ENCODE results near the gene GRK6. TPM values are rescaled to one million over a fixed set of nuclear protein-coding genes. Genes with fewer than 3 reads are reported as not detected.
A peak's percentile ranks its signal among the peaks of the same experiment; 100 is the strongest.

GRK6 gene
- total and polyA plus RNA-seq, 12 donors = 6.7 to 22.9 (median 15.2) TPM

DNA sequence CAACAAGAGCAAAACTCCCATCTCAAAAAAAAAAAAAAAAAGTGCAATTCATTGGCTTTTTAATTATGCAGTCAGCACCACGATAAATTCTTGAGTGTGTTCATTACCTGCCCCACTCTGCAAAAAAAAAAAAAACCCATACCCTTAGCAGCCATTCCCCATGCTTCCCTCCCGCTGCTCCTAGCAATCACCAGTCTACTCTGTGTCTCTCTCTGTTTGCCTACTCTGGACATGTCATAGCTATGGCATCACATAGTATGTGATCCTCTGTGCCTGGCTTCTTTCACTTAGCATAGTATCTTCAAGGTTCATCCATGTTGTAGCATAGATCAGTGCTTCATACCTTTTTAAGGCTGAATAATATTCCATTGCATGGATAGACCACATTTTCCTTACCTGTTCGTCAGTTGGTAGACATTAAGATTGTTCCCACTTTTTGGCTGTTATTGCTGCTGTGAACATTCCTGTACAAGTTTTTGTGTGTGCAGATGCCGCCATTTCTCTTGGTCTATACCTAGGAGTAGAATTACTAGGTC is 13.1 kb downstream of the GRK6 start:
- WGBS, 2 donors = 99 to 100% methylated on average over 4 of the region's 4 CpGs
- no peak for ATAC-seq

DNA sequence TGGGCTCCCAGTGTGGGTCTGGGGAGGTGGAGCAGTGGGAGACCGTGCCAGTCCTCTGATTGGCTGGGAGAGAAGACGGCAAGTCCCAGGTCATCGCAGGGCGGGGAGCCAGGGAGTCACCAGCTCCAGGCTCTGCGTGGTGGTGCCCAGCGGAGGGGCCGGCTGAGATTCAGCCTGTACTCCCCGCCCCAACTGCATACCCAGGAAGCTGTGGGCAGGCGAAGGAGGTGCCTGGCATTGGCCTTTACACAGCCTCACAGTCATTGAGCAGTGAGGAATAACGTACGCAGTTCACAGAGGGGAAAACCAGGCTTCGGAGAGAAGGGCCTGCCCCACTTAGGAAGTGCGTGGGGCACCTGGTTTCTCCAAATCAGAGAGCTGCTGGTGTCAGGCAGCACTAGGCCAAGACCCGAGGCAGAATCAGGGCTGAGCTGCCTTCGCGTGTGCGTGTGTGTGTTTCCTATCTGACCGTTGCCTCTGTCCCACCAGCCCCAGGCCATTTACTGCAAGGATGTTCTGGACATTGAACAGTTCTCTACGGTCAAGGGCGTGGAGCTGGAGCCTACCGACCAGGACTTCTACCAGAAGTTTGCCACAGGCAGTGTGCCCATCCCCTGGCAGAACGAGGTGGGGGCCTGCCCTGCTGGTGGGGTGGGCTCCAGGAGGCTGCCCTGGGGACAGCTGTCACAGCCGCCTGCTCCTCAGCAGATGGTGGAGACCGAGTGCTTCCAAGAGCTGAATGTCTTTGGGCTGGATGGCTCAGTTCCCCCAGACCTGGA is 13.9 kb downstream of the GRK6 start:
- H3K27me3 ChIP-seq = peaks cover 0 to under 1% (median 0%) of the 10 kb centered on the region in 7 donors
- intact Hi-C loops (cut with DNase I) = no loop called here
- no peaks in the 10 kb centered on the region for H3K9me3 ChIP-seq
- H3K36me3 ChIP-seq = peaks cover 0 to 77% (median 12%) of the 10 kb centered on the region in 9 donors
- H3K4me1 ChIP-seq = peaks cover 0 to 7% (median 0%) of the 10 kb centered on the region in 9 donors
- ATAC-seq (no peak), DNase-seq (no peak)
- peak overlapping the region in 1 of 10 donors; percentile 0 for H3K27ac ChIP-seq
- no peak overlapping the region for H3K4me3 ChIP-seq
- TF ChIP-seq, protein P1, sequence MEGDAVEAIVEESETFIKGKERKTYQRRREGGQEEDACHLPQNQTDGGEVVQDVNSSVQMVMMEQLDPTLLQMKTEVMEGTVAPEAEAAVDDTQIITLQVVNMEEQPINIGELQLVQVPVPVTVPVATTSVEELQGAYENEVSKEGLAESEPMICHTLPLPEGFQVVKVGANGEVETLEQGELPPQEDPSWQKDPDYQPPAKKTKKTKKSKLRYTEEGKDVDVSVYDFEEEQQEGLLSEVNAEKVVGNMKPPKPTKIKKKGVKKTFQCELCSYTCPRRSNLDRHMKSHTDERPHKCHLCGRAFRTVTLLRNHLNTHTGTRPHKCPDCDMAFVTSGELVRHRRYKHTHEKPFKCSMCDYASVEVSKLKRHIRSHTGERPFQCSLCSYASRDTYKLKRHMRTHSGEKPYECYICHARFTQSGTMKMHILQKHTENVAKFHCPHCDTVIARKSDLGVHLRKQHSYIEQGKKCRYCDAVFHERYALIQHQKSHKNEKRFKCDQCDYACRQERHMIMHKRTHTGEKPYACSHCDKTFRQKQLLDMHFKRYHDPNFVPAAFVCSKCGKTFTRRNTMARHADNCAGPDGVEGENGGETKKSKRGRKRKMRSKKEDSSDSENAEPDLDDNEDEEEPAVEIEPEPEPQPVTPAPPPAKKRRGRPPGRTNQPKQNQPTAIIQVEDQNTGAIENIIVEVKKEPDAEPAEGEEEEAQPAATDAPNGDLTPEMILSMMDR (IDR thresholded peaks at IDR 0.05) = no peak
- 90 to 94% methylated on average over 24 of the region's 24 CpGs for WGBS, 2 donors

More for the DNA sequence above, 13.1 kb downstream of the GRK6 start:
- intact Hi-C loops (cut with DNase I) = no loop called here
- Histone ChIP-seq H3K4me1 (no peaks in the 10 kb centered on the region), H3K27ac (no peak overlapping the region), H3K27me3 (no peaks in the 10 kb centered on the region), H3K9me3 (no peaks in the 10 kb centered on the region), H3K36me3 (peaks cover 0 to 85% (median 20%) of the 10 kb centered on the region in 9 donors), H3K4me3 (no peak overlapping the region)
- DNase-seq = no peak
- TF ChIP-seq, protein P1 (IDR thresholded peaks at IDR 0.05) = no peak

DNA sequence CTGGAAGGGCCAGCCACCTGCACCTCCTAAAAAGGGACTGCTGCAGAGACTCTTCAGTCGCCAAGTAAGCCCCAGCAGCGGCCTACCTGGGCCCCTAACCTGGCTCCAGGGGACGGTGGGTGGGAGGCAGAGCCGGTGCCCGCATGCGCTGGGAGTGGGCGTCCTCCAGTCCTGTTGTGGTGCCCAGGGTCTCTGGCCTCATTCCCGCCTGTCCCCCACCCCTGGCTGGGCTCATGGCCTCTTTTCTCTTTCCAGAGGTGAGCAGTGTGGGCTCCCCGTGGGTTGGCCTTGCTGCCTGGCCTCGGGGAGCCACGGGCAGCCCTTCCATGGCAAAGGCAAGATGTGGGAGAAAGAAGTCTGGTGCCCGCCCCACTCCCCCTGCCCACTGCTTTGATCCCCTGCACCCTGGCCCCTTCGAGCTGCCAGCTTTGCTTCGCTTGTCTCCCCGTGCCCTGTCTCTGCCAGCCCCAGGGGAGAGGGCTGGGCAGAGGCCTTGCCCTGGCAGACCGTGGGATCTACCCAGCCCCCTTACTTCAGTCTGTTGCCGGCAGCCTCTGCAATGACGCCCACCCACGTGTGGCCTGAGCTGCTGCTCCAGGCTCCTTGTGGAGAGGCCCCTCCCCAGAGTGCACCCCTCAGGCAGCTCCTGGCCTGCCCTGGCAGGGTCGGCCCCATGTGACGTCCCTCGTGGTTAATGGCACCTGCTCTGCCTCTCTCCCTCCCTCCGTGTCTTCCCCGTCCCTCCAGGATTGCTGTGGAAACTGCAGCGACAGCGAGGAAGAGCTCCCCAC is 14.7 kb downstream of the GRK6 start:
- WGBS, 2 donors = 91 to 92% methylated on average over 26 of the region's 26 CpGs

More for the DNA sequence above, 14.7 kb downstream of the GRK6 start:
- no peak for DNase-seq
- no peak overlapping the region for H3K4me3 ChIP-seq
- peaks cover 0 to 69% (median 6%) of the 10 kb centered on the region in 9 donors for H3K36me3 ChIP-seq
- H3K4me1 ChIP-seq = peaks cover 2 to 14% (median 6%) of the 10 kb centered on the region in 9 donors
- TF ChIP-seq, protein P1 (IDR thresholded peaks at IDR 0.05) = no peak
- H3K27ac ChIP-seq = no peak overlapping the region
- ATAC-seq = no peak
- no peaks in the 10 kb centered on the region for H3K9me3 ChIP-seq
- intact Hi-C loops (cut with DNase I) = no loop called here
- peaks cover 0 to 8% (median 0%) of the 10 kb centered on the region in 7 donors for H3K27me3 ChIP-seq

All from heart right ventricle (tissue), 16 donors.